ENCODE results near the gene LMX1A.

DNA sequence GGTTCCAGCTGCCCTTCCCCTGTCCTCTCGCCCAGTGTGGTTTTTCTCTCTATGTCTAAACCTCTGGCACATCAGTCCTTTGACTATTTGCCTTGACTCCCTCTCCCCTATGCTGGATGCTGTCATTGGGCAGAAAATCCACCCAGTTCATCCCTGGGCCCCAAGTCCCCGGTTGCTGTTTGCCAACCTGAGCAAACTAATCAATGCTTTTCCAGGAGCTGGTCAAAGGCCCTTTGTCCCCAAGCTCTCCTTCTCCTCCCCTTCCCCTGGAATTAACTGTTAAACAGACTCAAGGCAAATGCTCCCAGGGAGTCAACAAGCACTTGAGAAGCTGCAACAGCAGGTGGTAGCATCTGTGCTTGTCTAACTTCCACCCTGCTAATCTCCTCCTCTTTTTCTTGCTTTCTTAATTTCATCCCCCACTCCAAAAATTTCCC is 102.7 kb downstream of the LMX1A start:
- TF ChIP-seq POLR2AphosphoS5 (IDR thresholded peaks at IDR 0.05; ENCODE audit: low read depth) (no peak), CTCF (IDR thresholded peaks at IDR 0.05; ENCODE audit: insufficient read depth, low read length) (no peak), SPI1 (IDR thresholded peaks at IDR 0.05; ENCODE audit: borderline replicate concordance, low read depth) (no peak)
- TF ChIP-seq, protein P1, sequence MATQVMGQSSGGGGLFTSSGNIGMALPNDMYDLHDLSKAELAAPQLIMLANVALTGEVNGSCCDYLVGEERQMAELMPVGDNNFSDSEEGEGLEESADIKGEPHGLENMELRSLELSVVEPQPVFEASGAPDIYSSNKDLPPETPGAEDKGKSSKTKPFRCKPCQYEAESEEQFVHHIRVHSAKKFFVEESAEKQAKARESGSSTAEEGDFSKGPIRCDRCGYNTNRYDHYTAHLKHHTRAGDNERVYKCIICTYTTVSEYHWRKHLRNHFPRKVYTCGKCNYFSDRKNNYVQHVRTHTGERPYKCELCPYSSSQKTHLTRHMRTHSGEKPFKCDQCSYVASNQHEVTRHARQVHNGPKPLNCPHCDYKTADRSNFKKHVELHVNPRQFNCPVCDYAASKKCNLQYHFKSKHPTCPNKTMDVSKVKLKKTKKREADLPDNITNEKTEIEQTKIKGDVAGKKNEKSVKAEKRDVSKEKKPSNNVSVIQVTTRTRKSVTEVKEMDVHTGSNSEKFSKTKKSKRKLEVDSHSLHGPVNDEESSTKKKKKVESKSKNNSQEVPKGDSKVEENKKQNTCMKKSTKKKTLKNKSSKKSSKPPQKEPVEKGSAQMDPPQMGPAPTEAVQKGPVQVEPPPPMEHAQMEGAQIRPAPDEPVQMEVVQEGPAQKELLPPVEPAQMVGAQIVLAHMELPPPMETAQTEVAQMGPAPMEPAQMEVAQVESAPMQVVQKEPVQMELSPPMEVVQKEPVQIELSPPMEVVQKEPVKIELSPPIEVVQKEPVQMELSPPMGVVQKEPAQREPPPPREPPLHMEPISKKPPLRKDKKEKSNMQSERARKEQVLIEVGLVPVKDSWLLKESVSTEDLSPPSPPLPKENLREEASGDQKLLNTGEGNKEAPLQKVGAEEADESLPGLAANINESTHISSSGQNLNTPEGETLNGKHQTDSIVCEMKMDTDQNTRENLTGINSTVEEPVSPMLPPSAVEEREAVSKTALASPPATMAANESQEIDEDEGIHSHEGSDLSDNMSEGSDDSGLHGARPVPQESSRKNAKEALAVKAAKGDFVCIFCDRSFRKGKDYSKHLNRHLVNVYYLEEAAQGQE (IDR thresholded peaks at IDR 0.05; ENCODE audit: insufficient replicate concordance, low read depth), result no peak
